Measurements from ENCODE around the gene SMG7.

- TF ChIP-seq ZFX (IDR thresholded peaks at IDR 0.05) (no peak), CTCF (IDR thresholded peaks at IDR 0.05 in 2 of 3, conservative IDR thresholded peaks at IDR 0.05 in 1 of 3; ENCODE audit: borderline replicate concordance in 1 of 3, insufficient read depth in 1 of 3, low read depth in 2 of 3, low read length in 2 of 3) (no peak), EZH2 (IDR thresholded peaks at IDR 0.05) (no peak), RAD21 (IDR thresholded peaks at IDR 0.05; ENCODE audit: low read depth) (no peak)
Observed at GRCh38 chr1:183508694-183509093, 36.4 kb downstream of the SMG7 start.
